PFSK-1 (cell line): ENCODE results near the gene KIAA1549.

Source experiments
- FOXP2 ChIP-seq: optimal IDR thresholded peaks from 2 replicates; pipeline ENCODE3; 2011; ENCODE audit warnings: borderline replicate concordance, control low read depth, inconsistent platforms; ENCODE audit not compliant: insufficient read depth; ENCODE audit errors: extremely low read length, extremely low read depth
- POLR2AphosphoS5 ChIP-seq: IDR thresholded peaks from 2 replicates; pipeline ENCODE4 v1.6.1; 2012; ENCODE audit warnings: low read depth, mild to moderate bottlenecking, control low read depth, low read length, moderate library complexity
- REST ChIP-seq, 2 experiments: IDR thresholded peaks; 2 replicates each; pipeline versions ENCODE4 v1.6.1 to v1.8.0; 2011 to 2012; ENCODE audit warnings: low read depth in 2 of 2, low read length in 2 of 2, control low read depth in 1 of 2, inconsistent platforms in 1 of 2, mild to moderate bottlenecking in 1 of 2, moderate library complexity in 1 of 2; ENCODE audit not compliant: insufficient read depth in 1 of 2
- SIN3A ChIP-seq: IDR thresholded peaks from 2 replicates; pipeline ENCODE4 v1.6.1; 2012; ENCODE audit warnings: mild to moderate bottlenecking, low read length, moderate library complexity, borderline replicate concordance; ENCODE audit not compliant: insufficient read depth
- TAF1 ChIP-seq: IDR thresholded peaks from 2 replicates; pipeline ENCODE4 v1.6.1; 2012; ENCODE audit warnings: low read length, control low read depth, borderline replicate concordance; ENCODE audit not compliant: insufficient read depth

The KIAA1549 gene

GRCh38 chr7:138796038-138796615 is 185.1 kb downstream of the KIAA1549 start:
- no peak for TF ChIP-seq REST (IDR thresholded peaks at IDR 0.05; ENCODE audit: insufficient read depth in 1 of 2, low read depth in 2 of 2, low read length in 2 of 2)
- TF ChIP-seq TAF1 = no peak
- no peak for TF ChIP-seq FOXP2
- no peak for TF ChIP-seq SIN3A
- TF ChIP-seq POLR2AphosphoS5 = no peak

DNA sequence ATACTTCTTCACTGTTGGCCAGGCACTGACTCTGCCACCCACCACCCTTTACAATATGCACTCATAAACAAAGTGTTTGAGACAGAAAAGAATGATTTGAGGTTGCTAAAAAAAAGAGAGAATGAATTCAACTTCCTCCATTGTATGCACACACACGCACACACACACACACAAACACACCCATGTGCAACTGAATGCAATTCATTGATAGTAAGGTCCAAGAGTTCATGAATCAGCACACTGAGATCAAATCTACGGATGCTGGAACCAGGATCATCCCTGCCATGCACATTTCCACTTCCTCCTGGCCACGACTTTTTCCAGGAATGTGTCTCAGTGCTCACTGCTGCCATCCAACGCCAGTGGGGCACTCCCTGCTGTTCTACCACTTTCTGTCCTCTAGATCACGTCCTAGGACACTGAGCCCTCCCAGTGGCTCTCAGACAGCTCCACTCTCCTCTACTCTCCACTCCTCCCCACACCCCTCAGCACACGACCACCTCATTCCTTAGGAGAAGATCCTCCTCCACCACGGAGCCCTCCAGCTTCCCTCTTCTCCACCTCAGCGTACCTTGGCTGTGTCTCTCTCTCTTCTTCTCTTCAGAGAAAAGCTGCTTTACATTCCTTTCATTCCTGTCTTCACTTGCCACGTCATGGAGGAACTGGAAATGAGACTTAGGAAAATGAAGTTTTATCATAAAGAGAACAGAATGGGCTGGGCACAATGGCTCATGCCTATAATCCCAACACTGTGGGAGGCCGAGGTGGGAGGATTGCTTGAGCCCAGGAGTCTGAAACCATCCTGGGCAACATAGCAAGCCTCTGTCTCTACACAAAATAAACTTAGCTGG is 195.4 kb downstream of the KIAA1549 start:
- no peak for TF ChIP-seq FOXP2
- TF ChIP-seq REST (IDR thresholded peaks at IDR 0.05; ENCODE audit: insufficient read depth in 1 of 2, low read depth in 2 of 2, low read length in 2 of 2) = no peak
- no peak for TF ChIP-seq POLR2AphosphoS5
- no peak for TF ChIP-seq TAF1
- no peak for TF ChIP-seq SIN3A

GRCh38 chr7:138784692-138785091 is 196.5 kb downstream of the KIAA1549 start:
- TF ChIP-seq POLR2AphosphoS5 = no peak
- TF ChIP-seq FOXP2 = no peak
- no peak for TF ChIP-seq SIN3A
- no peak for TF ChIP-seq TAF1
- TF ChIP-seq REST (IDR thresholded peaks at IDR 0.05; ENCODE audit: insufficient read depth in 1 of 2, low read depth in 2 of 2, low read length in 2 of 2) = no peak
